CD1c-positive myeloid dendritic cell (primary cell): Measurements from ENCODE around the gene GDPD4.
A peak's percentile ranks its signal among the peaks of the same experiment; 100 is the strongest.

Source experiments
- DNase-seq: peaks from one replicate; pipeline ENCODE4 v3.0.0-alpha.2; 2016; ENCODE audit errors: extremely low spot score

Gene GDPD4

GRCh38 chr11:77189588-77190210 is 111.8 kb downstream of the GDPD4 start:
- DNase-seq, result no peak

GRCh38 chr11:77188633-77189491 is 112.6 kb downstream of the GDPD4 start:
- no peak for DNase-seq

- peak; percentile 81 for DNase-seq
Measured at GRCh38 chr11:77187776-77188632, 113.5 kb downstream of the GDPD4 start.

GRCh38 chr11:77187111-77187750 is 114.3 kb downstream of the GDPD4 start:
- no peak for DNase-seq

GRCh38 chr11:77186302-77186701 is 115.2 kb downstream of the GDPD4 start:
- DNase-seq, result no peak

GRCh38 chr11:77184136-77184860 is 117.2 kb downstream of the GDPD4 start:
- DNase-seq, result no peak

GRCh38 chr11:77183431-77183984 is 118.0 kb downstream of the GDPD4 start:
- DNase-seq, result no peak

GRCh38 chr11:77182542-77183430 is 118.7 kb downstream of the GDPD4 start:
- DNase-seq, result no peak

- no peak for DNase-seq
Measured at GRCh38 chr11:77181799-77182541, 119.5 kb downstream of the GDPD4 start.

- no peak for DNase-seq
Measured at GRCh38 chr11:77181226-77181625, 120.3 kb downstream of the GDPD4 start.

- no peak for DNase-seq
Measured at GRCh38 chr11:77180346-77180745, 121.1 kb downstream of the GDPD4 start.

- no peak for DNase-seq
Measured at GRCh38 chr11:77179681-77180080, 121.8 kb downstream of the GDPD4 start.

GRCh38 chr11:77179048-77179447 is 122.4 kb downstream of the GDPD4 start:
- DNase-seq, result no peak

GRCh38 chr11:77178150-77178549 is 123.3 kb downstream of the GDPD4 start:
- DNase-seq, result no peak

GRCh38 chr11:77176996-77177395 is 124.5 kb downstream of the GDPD4 start:
- DNase-seq, result no peak

- DNase-seq, result peak; percentile 70
Measured at GRCh38 chr11:77175869-77176539, 125.5 kb downstream of the GDPD4 start.

GRCh38 chr11:77175021-77175842 is 126.3 kb downstream of the GDPD4 start:
- no peak for DNase-seq

GRCh38 chr11:77174559-77174958 is 126.9 kb downstream of the GDPD4 start:
- DNase-seq, result no peak
